ACC112 (cell line): ENCODE measurements around the gene AIF1L.
A peak's percentile ranks its signal among the peaks of the same experiment; 100 is the strongest.

Experiments
- H2AFZ ChIP-seq: fragments of 200-600 bp; sonication (generic); one replicate; pipeline ENCODE4 v1.6.0; 2017; ENCODE audit warnings: antibody characterized with exemption, low read length; ENCODE audit not compliant: unreplicated experiment
- H3K27ac ChIP-seq: fragments of 200-600 bp; sonication (generic); 2 replicates; pipeline ENCODE4 v1.5.1; 2014; ENCODE audit warnings: low read depth, mild to moderate bottlenecking, antibody characterized with exemption, low read length, moderate library complexity
- H3K27me3 ChIP-seq: fragments of 200-600 bp; sonication (generic); 2 replicates; pipeline ENCODE4 v1.6.1; 2014; ENCODE audit warnings: mild to moderate bottlenecking, antibody characterized with exemption, low read length, moderate library complexity, mixed read lengths; ENCODE audit not compliant: insufficient read depth
- H3K36me3 ChIP-seq: fragments of 200-600 bp; sonication (generic); 2 replicates; pipeline ENCODE4 v1.6.1; 2016; ENCODE audit warnings: mild to moderate bottlenecking, antibody characterized with exemption, low read length, moderate library complexity, mixed read lengths; ENCODE audit not compliant: insufficient read depth
- H3K4me1 ChIP-seq: fragments of 200-600 bp; sonication (generic); one replicate; pipeline ENCODE4 v1.6.1; 2016; ENCODE audit warnings: low read length, mixed read lengths; ENCODE audit not compliant: insufficient read depth, unreplicated experiment, control insufficient read depth
- H3K4me3 ChIP-seq: fragments of 200-600 bp; sonication (generic); 2 replicates; pipeline ENCODE4 v1.5.1; 2014; ENCODE audit warnings: mild to moderate bottlenecking, low read depth, low read length
- H3K79me2 ChIP-seq: fragments of 200-600 bp; sonication (generic); one replicate; pipeline ENCODE4 v1.6.0; 2016; ENCODE audit warnings: low read length; ENCODE audit not compliant: control insufficient read depth, unreplicated experiment, insufficient read depth

Gene AIF1L

DNA sequence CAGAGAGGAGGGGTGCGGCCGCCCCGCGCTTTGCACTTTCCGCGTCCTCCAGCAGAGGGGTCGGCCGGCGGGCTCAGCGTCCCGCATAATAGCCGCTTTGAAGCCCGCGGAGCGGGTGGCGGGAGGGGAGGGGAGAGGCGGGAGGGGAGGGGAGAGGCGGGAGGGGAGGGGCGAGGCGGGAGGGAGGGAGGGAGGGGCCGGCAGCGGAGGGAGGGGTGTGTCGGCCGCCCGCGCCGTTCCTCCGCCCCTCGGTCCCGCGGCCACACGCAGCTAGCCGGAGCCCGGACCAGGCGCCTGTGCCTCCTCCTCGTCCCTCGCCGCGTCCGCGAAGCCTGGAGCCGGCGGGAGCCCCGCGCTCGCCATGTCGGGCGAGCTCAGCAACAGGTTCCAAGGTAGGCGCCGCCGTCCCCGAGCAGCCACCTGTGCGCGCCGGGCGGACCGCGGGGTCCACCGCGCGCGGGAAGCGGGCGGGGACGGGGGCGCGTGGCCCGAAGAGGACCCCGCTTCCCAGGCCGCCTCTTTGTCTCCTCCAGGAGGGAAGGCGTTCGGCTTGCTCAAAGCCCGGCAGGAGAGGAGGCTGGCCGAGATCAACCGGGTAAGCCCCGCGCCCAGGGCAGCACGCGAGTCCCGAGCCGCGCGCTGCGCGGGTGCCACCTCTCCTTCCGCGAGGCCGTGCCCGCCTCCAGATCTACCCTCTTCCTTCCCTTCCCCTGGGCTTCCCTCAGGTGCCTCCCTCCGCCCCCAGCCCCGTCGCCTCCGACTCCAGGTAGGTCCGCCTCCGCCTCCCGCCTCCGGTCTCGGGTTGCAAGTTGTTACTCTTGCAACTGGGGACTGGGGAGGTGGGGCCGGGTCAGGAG lies at the start of gene AIF1L:
TSS of gene AIF1L (plus strand) at position 263 of the 857 bp plus-strand sequence. CDS start at position 362, 99 bp downstream.
- peak within 1 kb of the TSS; percentile 67 for H3K4me3 ChIP-seq
- no peak within 1 kb of the TSS for H3K27ac ChIP-seq
- peaks cover 45% of the 10 kb centered on the region for H3K27me3 ChIP-seq
- H2AFZ ChIP-seq = no peak within 1 kb of the TSS
- peaks cover 4% of the 10 kb centered on the region for H3K4me1 ChIP-seq
- no peaks in the 10 kb centered on the region for H3K79me2 ChIP-seq
- H3K36me3 ChIP-seq = no peaks in the 10 kb centered on the region

DNA sequence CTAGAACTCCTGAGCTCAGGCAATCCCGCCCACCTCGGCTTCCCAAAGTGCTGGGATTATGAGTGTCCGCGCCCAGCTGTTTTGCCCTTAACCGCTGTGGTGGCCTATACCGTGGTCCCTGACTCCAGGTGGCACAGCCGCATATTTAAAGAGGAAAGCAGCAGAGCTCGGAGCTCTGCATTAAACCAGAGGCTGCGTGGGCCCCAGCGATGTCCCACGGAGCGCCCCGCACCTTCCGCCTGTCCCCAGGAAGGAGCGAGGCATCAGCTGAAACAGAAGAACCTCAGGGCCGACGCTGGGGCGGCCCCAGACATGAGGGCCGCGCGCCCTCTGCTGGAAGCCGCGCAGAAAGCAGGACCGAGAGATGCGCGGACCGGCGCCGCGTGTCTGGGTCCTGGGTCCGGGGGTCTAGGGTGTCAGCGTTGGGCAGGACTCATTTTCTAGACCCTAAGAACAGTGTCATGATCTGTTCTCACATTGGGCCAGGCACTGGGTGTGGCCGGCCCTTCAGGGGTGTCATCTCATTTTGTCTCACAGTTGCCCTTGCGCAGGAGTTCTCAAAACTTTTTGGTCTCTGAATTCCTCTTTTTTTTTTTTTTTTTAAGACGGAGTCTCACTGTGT lies 49.6 kb upstream of the AIF1L start:
- Histone ChIP-seq H3K79me2 (no peaks in the 10 kb centered on the region), H3K36me3 (no peaks in the 10 kb centered on the region), H3K4me1 (no peaks in the 10 kb centered on the region), H2AFZ (peak overlapping the region; percentile 32), H3K27ac (no peak overlapping the region), H3K4me3 (no peak overlapping the region), H3K27me3 (no peaks in the 10 kb centered on the region)

DNA sequence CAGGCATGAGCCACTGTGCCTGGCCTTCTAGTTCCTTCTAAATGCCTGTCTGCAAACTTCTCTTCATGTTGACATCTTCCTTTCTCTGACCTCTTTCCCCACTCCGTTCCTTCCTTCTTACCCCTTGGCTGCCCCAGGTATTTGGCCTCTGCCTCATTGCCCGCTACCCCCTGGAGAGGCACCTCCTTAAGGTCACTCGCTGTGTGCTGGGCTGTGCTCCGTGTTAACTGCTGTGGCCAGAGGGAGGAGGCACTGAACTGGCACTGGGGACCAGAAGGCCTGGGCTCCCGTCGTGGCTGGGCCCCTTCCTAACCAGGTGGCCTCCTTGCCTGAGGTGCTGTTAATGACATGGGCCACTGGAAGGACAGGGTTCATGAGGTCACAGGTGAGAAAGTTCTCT lies 48.0 kb upstream of the AIF1L start:
- no peaks in the 10 kb centered on the region for H3K4me1 ChIP-seq
- H2AFZ ChIP-seq = no peak overlapping the region
- no peaks in the 10 kb centered on the region for H3K79me2 ChIP-seq
- H3K4me3 ChIP-seq = no peak overlapping the region
- no peaks in the 10 kb centered on the region for H3K27me3 ChIP-seq
- no peak overlapping the region for H3K27ac ChIP-seq
- H3K36me3 ChIP-seq = no peaks in the 10 kb centered on the region

DNA sequence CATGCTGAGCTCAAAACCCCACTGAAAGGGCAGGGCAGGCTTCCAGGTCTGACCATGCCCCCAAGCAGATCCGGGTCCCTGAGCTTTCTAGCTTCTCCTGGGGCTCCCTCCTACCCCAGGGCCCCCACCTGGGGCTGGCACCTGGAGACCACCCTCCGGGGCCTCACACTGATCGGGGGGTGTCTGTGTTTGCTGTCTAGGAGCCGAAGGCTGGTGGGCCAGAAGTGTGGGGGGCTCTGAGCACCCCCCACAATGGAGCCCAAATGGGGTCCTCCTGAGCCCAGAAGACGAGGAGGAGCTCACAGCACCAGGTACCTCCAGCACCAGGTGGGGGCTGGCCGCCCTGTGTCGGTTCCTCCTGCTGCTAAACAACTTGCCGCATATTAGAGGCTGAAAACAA lies 47.5 kb upstream of the AIF1L start:
- no peak overlapping the region for H3K27ac ChIP-seq
- no peaks in the 10 kb centered on the region for H3K27me3 ChIP-seq
- no peaks in the 10 kb centered on the region for H3K36me3 ChIP-seq
- no peaks in the 10 kb centered on the region for H3K79me2 ChIP-seq
- H3K4me1 ChIP-seq = no peaks in the 10 kb centered on the region
- H3K4me3 ChIP-seq = no peak overlapping the region
- H2AFZ ChIP-seq = no peak overlapping the region

DNA sequence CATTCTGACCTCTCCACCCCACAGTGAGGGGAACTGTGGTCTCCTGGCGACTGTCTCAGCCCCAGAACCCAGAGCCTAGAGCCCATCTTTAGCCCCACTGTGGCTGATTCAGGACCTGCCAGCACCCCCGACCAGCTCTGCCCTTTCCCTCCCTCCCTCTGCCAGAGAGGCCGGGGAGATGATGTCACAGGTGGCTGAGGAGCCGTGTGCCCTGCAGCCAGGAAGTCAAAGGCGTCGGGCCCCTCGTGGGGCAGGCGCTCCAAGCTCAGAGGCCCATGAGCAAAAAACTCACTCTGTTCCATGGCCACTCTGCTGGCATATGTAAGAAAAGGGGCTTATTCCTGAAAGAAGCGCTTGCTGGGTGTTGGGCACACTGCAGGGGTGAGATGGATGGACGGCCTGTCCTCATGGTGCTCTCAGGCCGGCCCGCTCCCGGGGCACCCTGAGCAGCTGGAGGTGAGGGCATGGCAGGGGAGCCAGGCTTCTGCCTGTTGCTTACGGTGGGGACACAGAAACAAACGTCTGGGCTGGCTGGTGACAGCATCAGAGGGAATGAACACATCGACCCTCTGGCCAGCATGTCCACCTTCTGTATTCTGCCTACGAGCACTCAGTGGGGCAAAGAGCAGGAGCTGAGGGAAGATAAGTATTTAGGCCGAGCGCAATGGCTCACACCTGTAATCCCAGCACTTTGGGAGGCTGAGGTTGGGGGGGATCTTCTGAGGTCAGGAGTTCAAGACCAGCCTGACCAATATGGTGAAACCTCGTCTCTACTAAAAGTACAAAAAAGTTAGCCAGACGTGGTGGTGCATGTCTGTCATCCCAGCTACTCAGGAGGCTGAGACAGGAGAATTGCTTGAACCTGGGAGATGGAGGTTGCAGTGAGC lies 46.3 kb upstream of the AIF1L start:
- H3K27ac ChIP-seq = no peak overlapping the region
- H3K36me3 ChIP-seq = no peaks in the 10 kb centered on the region
- H3K4me3 ChIP-seq = no peak overlapping the region
- no peaks in the 10 kb centered on the region for H3K27me3 ChIP-seq
- H3K79me2 ChIP-seq = no peaks in the 10 kb centered on the region
- H3K4me1 ChIP-seq = no peaks in the 10 kb centered on the region
- no peak overlapping the region for H2AFZ ChIP-seq

DNA sequence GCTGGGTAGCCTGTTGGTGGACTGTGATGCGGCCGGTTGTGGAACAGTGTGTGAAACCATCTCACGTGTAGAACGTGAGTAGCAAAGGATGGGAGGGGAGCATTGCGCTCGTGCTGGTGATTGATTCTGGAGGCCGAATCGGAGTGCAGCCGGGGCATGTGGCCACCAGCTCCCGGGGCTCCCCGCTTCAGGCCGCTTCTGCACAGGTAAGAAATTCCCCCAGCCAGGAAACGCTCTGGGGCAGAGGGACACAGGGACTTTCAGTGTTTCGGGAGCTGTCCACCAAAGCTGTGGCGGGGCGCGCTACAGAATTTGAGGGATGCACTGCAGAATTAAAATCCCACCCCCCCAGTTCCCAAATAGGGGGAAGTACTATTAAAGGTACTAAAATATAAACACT lies 45.5 kb upstream of the AIF1L start:
- Histone ChIP-seq H3K27ac (no peak overlapping the region), H3K36me3 (no peaks in the 10 kb centered on the region), H3K4me1 (no peaks in the 10 kb centered on the region), H3K79me2 (no peaks in the 10 kb centered on the region), H3K4me3 (no peak overlapping the region), H3K27me3 (no peaks in the 10 kb centered on the region), H2AFZ (no peak overlapping the region)

DNA sequence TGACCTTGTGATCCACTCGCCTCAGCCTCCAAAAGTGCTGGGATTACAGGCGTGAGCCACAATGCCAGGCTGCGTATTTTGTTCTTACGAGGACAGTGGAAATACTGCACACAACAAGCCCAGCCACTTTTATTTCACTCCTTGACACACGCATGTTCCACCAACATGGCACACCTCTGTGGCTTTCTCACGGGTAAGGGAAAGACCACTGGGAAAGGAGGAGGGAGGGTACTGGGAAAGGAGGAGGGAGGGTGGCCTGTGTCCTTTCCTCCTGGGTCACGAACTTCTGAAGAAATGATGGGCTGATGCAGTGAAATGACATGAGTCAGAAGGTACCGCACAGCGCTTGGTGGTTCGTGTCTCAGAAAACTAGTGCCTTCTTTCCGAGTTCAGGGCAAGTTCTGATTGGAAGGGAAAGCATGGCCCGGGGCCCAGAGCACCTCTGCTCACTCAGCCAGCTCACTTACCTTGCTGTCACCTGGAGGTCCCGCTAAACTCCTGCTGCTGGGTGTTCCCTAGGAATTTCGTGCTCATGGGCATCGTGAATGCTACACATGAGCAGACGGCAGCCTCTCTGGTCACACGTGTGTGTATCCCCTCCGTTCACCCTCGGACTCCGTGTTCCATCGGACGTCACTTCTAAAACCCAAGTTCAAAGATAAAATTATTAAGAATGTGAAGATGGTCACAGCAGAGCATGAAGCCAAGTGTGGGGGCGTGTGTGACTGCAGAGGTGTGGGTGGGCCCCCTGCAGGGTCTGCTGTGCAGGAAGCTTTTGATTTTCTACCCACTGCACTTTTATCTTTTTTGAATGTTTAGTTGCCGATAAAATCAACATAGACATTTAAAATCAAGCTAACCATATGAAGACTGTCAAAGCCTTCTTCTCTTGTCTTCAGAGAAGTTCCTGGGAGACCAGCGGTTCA lies 44.5 kb upstream of the AIF1L start:
- Histone ChIP-seq H2AFZ (no peak overlapping the region), H3K4me3 (no peak overlapping the region), H3K36me3 (no peaks in the 10 kb centered on the region), H3K79me2 (no peaks in the 10 kb centered on the region), H3K27ac (no peak overlapping the region), H3K4me1 (no peaks in the 10 kb centered on the region), H3K27me3 (no peaks in the 10 kb centered on the region)

DNA sequence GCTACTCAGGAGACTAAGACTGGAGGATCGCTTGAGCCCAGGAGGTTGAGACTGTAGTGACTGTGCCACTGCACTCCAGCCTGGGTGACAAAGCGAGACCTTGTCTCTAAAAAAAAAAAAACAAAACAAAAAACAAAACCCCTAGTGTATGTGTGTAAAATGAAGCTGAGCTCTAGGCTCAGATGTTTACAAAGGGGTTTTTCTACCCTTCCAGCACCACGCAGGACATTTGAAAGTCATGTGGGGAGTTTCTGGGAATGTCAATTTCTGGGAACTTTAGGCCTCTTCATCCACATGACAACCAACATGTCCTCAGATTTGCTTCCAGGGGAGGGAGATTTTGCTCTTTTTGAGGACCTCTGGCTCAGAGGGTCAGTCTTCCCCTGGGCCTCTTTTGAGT lies 42.4 kb upstream of the AIF1L start:
- no peak overlapping the region for H3K4me3 ChIP-seq
- H2AFZ ChIP-seq = no peak overlapping the region
- H3K4me1 ChIP-seq = no peaks in the 10 kb centered on the region
- no peaks in the 10 kb centered on the region for H3K27me3 ChIP-seq
- H3K27ac ChIP-seq = no peak overlapping the region
- no peaks in the 10 kb centered on the region for H3K79me2 ChIP-seq
- H3K36me3 ChIP-seq = no peaks in the 10 kb centered on the region

DNA sequence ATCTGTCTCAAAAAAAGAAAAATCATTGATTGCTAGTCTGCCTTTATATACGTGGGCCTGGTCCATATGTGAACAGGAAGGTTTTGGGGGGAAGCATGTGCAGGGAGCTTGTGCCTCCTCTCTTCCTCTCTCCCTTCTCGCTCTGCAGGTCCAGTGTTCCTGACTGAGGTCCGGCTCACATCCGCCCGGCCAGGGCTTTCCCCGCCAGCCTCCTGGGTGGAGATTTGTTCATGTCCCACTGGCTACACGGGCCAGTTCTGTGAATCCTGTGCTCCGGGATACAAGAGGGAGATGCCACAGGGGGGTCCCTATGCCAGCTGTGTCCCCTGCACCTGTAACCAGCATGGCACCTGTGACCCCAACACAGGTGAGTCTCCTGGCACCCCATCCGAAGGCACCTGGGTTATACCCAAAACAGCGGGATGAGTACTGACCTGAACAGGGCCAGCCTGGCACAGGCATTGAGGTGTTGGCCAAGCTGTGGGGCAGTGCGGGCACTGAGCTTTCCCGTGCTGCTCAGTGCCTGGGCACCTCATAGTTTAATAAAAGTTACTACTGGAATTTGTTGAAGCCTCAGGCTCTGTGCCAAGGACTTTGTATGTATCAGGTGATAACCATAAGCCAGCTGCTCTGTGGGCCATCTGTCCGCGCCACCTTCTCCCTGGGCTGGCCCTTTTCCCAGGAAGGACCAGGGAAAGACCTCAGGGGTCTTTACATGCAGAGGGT lies 39.4 kb upstream of the AIF1L start:
- H3K36me3 ChIP-seq = no peaks in the 10 kb centered on the region
- H3K27ac ChIP-seq = no peak overlapping the region
- H3K27me3 ChIP-seq = no peaks in the 10 kb centered on the region
- no peak overlapping the region for H2AFZ ChIP-seq
- no peak overlapping the region for H3K4me3 ChIP-seq
- no peaks in the 10 kb centered on the region for H3K79me2 ChIP-seq
- H3K4me1 ChIP-seq = no peaks in the 10 kb centered on the region
